Mucosa of stomach (tissue), 1 donor: ENCODE results near the gene CEP112.

Experiments used
- H3K27me3 ChIP-seq: one replicate; pipeline ENCODE4 v1.7.0; 2013; ENCODE audit warnings: mild to moderate bottlenecking, low read length; ENCODE audit not compliant: control insufficient read depth, insufficient read depth
- H3K36me3 ChIP-seq: one replicate; pipeline ENCODE4 v1.7.0; 2013; ENCODE audit warnings: low read length; ENCODE audit not compliant: control insufficient read depth, insufficient read depth
- H3K4me1 ChIP-seq: one replicate; pipeline ENCODE4 v1.7.0; 2013; ENCODE audit warnings: mild to moderate bottlenecking, low read length; ENCODE audit not compliant: control insufficient read depth, insufficient read depth
- H3K4me3 ChIP-seq: one replicate; pipeline ENCODE4 v1.7.0; 2013; ENCODE audit warnings: low read length
- H3K9ac ChIP-seq: one replicate; pipeline ENCODE4 v1.7.0; 2013; ENCODE audit warnings: mild to moderate bottlenecking, low read length, moderate library complexity
- H3K9me3 ChIP-seq: one replicate; pipeline ENCODE4 v1.7.0; 2013; ENCODE audit warnings: mild to moderate bottlenecking, low read length, moderate library complexity; ENCODE audit not compliant: control insufficient read depth
- donor health status: Pancreatic carcinoma.

CEP112 gene

GRCh38 chr17:65666876-65667321, 525.0 kb downstream of the CEP112 start:
- peaks cover 6% of the 10 kb centered on the region for H3K4me1 ChIP-seq
- no peak overlapping the region for H3K9ac ChIP-seq

GRCh38 chr17:65665966-65666365, 526.0 kb downstream of the CEP112 start:
- Histone ChIP-seq H3K4me3 (no peak overlapping the region), H3K9ac (no peak overlapping the region), H3K36me3 (no peaks in the 10 kb centered on the region), H3K9me3 (no peaks in the 10 kb centered on the region), H3K27me3 (no peaks in the 10 kb centered on the region), H3K4me1 (peaks cover 6% of the 10 kb centered on the region)

More at GRCh38 chr17:65666876-65667321, 525.0 kb downstream of the CEP112 start:
- Histone ChIP-seq H3K4me3 (no peak overlapping the region), H3K36me3 (no peaks in the 10 kb centered on the region), H3K27me3 (no peaks in the 10 kb centered on the region), H3K9me3 (no peaks in the 10 kb centered on the region)

GRCh38 chr17:65664696-65665095, 527.2 kb downstream of the CEP112 start:
- Histone ChIP-seq H3K9ac (no peak overlapping the region), H3K9me3 (no peaks in the 10 kb centered on the region), H3K27me3 (no peaks in the 10 kb centered on the region), H3K4me3 (no peak overlapping the region), H3K36me3 (no peaks in the 10 kb centered on the region), H3K4me1 (peaks cover 6% of the 10 kb centered on the region)

GRCh38 chr17:65664266-65664665, 527.7 kb downstream of the CEP112 start:
- Histone ChIP-seq H3K4me1 (peaks cover 6% of the 10 kb centered on the region), H3K9ac (no peak overlapping the region), H3K27me3 (no peaks in the 10 kb centered on the region), H3K36me3 (no peaks in the 10 kb centered on the region), H3K4me3 (no peak overlapping the region), H3K9me3 (no peaks in the 10 kb centered on the region)

- Histone ChIP-seq H3K27me3 (no peaks in the 10 kb centered on the region), H3K36me3 (no peaks in the 10 kb centered on the region), H3K4me1 (peaks cover 16% of the 10 kb centered on the region), H3K4me3 (no peak overlapping the region), H3K9ac (no peak overlapping the region), H3K9me3 (no peaks in the 10 kb centered on the region)
Observed at GRCh38 chr17:65662196-65662595, 529.7 kb downstream of the CEP112 start.

- Histone ChIP-seq H3K4me1 (peaks cover 15% of the 10 kb centered on the region), H3K9ac (no peak overlapping the region), H3K36me3 (no peaks in the 10 kb centered on the region), H3K4me3 (no peak overlapping the region), H3K9me3 (no peaks in the 10 kb centered on the region), H3K27me3 (no peaks in the 10 kb centered on the region)
Observed at GRCh38 chr17:65660947-65661346, 531.0 kb downstream of the CEP112 start.

- Histone ChIP-seq H3K9ac (no peak overlapping the region), H3K4me3 (no peak overlapping the region), H3K27me3 (no peaks in the 10 kb centered on the region), H3K9me3 (no peaks in the 10 kb centered on the region), H3K4me1 (peaks cover 11% of the 10 kb centered on the region), H3K36me3 (no peaks in the 10 kb centered on the region)
Observed at GRCh38 chr17:65660078-65660477, 531.9 kb downstream of the CEP112 start.

- Histone ChIP-seq H3K4me3 (no peak overlapping the region), H3K9me3 (no peaks in the 10 kb centered on the region), H3K36me3 (no peaks in the 10 kb centered on the region), H3K27me3 (no peaks in the 10 kb centered on the region), H3K4me1 (peaks cover 11% of the 10 kb centered on the region), H3K9ac (no peak overlapping the region)
Observed at GRCh38 chr17:65659512-65659911, 532.4 kb downstream of the CEP112 start.

- H3K9me3 ChIP-seq = no peaks in the 10 kb centered on the region
- H3K27me3 ChIP-seq = no peaks in the 10 kb centered on the region
- H3K36me3 ChIP-seq = no peaks in the 10 kb centered on the region
- H3K4me3 ChIP-seq = no peak overlapping the region
- peaks cover 11% of the 10 kb centered on the region for H3K4me1 ChIP-seq
- no peak overlapping the region for H3K9ac ChIP-seq
Observed at GRCh38 chr17:65657251-65657828, 534.6 kb downstream of the CEP112 start.

GRCh38 chr17:65656390-65657250, 535.3 kb downstream of the CEP112 start:
- Histone ChIP-seq H3K4me1 (peaks cover 11% of the 10 kb centered on the region), H3K4me3 (no peak overlapping the region), H3K9me3 (no peaks in the 10 kb centered on the region), H3K27me3 (no peaks in the 10 kb centered on the region), H3K36me3 (no peaks in the 10 kb centered on the region), H3K9ac (no peak overlapping the region)

- H3K9me3 ChIP-seq = no peaks in the 10 kb centered on the region
- H3K9ac ChIP-seq = no peak overlapping the region
- H3K36me3 ChIP-seq = no peaks in the 10 kb centered on the region
- no peaks in the 10 kb centered on the region for H3K27me3 ChIP-seq
- H3K4me3 ChIP-seq = no peak overlapping the region
- H3K4me1 ChIP-seq = peaks cover 11% of the 10 kb centered on the region
Observed at GRCh38 chr17:65655706-65656105, 536.2 kb downstream of the CEP112 start.

GRCh38 chr17:65644545-65644944, 547.4 kb downstream of the CEP112 start:
- no peak overlapping the region for H3K4me3 ChIP-seq
- H3K27me3 ChIP-seq = no peaks in the 10 kb centered on the region
- no peaks in the 10 kb centered on the region for H3K4me1 ChIP-seq
- H3K9me3 ChIP-seq = peaks cover 6% of the 10 kb centered on the region
- H3K9ac ChIP-seq = no peak overlapping the region
- H3K36me3 ChIP-seq = no peaks in the 10 kb centered on the region
